Neural crest cell (in vitro differentiated cells): Measurements from ENCODE around the gene MARCHF10. TPM values are rescaled to one million over a fixed set of nuclear protein-coding genes. Genes with fewer than 3 reads are reported as not detected.

Experiments used
- DNase-seq: peaks from one replicate; pipeline ENCODE4 v3.0.0; 2021; ENCODE audit warnings: low read depth, mixed read lengths, low spot score
- H3K27ac Mint-ChIP-seq: one replicate; pipeline ENCODE4 v1.8.0; 2021; ENCODE audit warnings: mild to moderate bottlenecking, mixed read lengths; ENCODE audit not compliant: unreplicated experiment
- H3K27me3 Mint-ChIP-seq: 2 replicates; pipeline ENCODE4 v1.8.0; 2021; ENCODE audit warnings: low read depth, mild to moderate bottlenecking, mixed read lengths
- H3K36me3 Mint-ChIP-seq: 2 replicates; pipeline ENCODE4 v1.8.0; 2021; ENCODE audit warnings: low read depth, mild to moderate bottlenecking, mixed read lengths
- H3K4me1 Mint-ChIP-seq: 2 replicates; pipeline ENCODE4 v1.8.0; 2021; ENCODE audit warnings: mixed read lengths
- H3K4me3 Mint-ChIP-seq: one replicate; pipeline ENCODE4 v1.8.0; 2021; ENCODE audit warnings: mild to moderate bottlenecking, mixed read lengths
- H3K9me3 Mint-ChIP-seq: 2 replicates; pipeline ENCODE4 v1.8.0; 2021; ENCODE audit warnings: mixed read lengths
- total RNA-seq: library from RNA; stranded (reverse); gene quantifications from 2 replicates; pipeline ENCODE4 v1.2.1, GENCODE V29; 2021
- TF ChIP-seq, protein P1 (sequence below): fragments of 200-600 bp; sonication (generic); conservative IDR thresholded peaks from 2 replicates; pipeline ENCODE4 v1.5.0; 2021; ENCODE audit warnings: antibody characterized with exemption, mild to moderate bottlenecking

The MARCHF10 gene
- total RNA-seq, 1 donor from 2014 or later = 0.23 TPM

GRCh38 chr17:62821189-62822079, 13.3 kb upstream of the MARCHF10 start:
- peak overlapping the region; percentile 50 for H3K4me3 Mint-ChIP-seq
- no peak for DNase-seq
- H3K36me3 Mint-ChIP-seq = no peaks in the 10 kb centered on the region
- H3K27me3 Mint-ChIP-seq = no peaks in the 10 kb centered on the region
- no peaks in the 10 kb centered on the region for H3K9me3 Mint-ChIP-seq
- peaks cover 39% of the 10 kb centered on the region for H3K4me1 Mint-ChIP-seq
- TF ChIP-seq, protein P1, sequence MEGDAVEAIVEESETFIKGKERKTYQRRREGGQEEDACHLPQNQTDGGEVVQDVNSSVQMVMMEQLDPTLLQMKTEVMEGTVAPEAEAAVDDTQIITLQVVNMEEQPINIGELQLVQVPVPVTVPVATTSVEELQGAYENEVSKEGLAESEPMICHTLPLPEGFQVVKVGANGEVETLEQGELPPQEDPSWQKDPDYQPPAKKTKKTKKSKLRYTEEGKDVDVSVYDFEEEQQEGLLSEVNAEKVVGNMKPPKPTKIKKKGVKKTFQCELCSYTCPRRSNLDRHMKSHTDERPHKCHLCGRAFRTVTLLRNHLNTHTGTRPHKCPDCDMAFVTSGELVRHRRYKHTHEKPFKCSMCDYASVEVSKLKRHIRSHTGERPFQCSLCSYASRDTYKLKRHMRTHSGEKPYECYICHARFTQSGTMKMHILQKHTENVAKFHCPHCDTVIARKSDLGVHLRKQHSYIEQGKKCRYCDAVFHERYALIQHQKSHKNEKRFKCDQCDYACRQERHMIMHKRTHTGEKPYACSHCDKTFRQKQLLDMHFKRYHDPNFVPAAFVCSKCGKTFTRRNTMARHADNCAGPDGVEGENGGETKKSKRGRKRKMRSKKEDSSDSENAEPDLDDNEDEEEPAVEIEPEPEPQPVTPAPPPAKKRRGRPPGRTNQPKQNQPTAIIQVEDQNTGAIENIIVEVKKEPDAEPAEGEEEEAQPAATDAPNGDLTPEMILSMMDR = no peak
- H3K27ac Mint-ChIP-seq = peak overlapping the region; percentile 64

DNA sequence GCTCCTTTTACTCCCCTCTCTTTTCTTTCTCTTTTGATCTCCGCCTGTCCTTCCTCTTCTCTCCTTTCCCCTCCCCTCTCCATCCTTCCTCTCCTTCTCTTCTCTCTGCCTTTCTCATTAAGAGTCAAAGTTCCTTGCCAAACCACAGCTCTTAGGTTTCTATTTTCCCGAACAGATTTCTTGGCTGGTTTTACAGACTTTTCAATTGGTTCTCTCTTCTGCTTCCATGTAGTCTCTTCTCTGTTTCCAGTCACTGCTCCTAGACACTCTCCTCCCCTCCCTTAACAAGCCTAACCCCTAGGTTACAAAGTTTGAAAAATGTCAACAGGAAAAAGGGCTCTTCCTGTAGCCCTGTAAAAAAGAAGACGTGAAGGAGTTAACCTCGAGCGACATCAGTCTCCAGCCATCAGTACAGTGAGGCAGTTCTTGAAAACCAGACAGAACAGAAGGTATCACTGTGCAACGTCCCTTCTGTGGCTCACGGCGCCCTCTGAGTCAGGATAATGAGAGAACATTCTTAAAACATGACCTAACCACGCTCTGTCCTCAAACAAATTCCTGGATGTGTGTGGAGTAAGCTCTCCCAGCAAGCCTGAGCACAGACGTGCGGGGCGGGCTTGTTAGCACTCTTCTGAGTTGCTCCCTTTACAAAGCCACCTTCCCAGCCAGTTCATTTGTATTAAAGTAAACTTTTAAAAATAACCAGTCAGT, 11.6 kb upstream of the MARCHF10 start:
- H3K4me3 Mint-ChIP-seq = peak overlapping the region; percentile 56
- TF ChIP-seq, protein P1 = no peak

DNA sequence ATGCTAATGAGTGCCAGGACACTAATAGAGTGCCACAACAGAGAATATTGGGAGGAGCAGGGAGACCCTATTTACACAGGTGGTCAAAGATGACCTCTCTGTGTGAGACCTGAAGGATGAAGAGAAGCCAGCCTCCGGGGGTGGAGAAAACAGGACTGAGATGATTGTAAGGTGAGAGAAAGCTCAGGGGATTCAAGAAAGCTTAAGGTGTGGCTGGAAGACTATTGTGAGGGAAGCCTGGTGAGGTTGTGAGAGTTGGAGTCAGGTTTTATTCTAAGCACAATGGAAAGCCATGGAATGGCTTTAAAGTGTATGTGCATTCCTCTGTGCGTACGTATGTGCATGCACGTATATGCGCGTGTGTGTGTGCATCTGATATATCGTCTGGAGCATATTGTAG, 10.4 kb upstream of the MARCHF10 start:
- DNase-seq = no peak
- H3K27ac Mint-ChIP-seq = no peak overlapping the region
- H3K27me3 Mint-ChIP-seq = no peaks in the 10 kb centered on the region
- TF ChIP-seq, protein P1 = no peak
- H3K4me3 Mint-ChIP-seq = no peak overlapping the region
- H3K4me1 Mint-ChIP-seq = peaks cover 30% of the 10 kb centered on the region
- peaks cover 11% of the 10 kb centered on the region for H3K9me3 Mint-ChIP-seq
- peaks cover 8% of the 10 kb centered on the region for H3K36me3 Mint-ChIP-seq

More for the DNA sequence above, 11.6 kb upstream of the MARCHF10 start:
- Mint-ChIP-seq H3K9me3 (peaks cover 2% of the 10 kb centered on the region), H3K27ac (peak overlapping the region; percentile 95), H3K27me3 (no peaks in the 10 kb centered on the region), H3K4me1 (peaks cover 35% of the 10 kb centered on the region), H3K36me3 (peaks cover 3% of the 10 kb centered on the region)
- DNase-seq = peak; percentile 21

GRCh38 chr17:62816282-62816839, 8.2 kb upstream of the MARCHF10 start:
- TF ChIP-seq, protein P1 = no peak
- peaks cover 26% of the 10 kb centered on the region for H3K4me1 Mint-ChIP-seq

GRCh38 chr17:62809656-62810055, 1.5 kb upstream of the MARCHF10 start:
- peaks cover 24% of the 10 kb centered on the region for H3K4me1 Mint-ChIP-seq
- peaks cover 4% of the 10 kb centered on the region for H3K27me3 Mint-ChIP-seq
- no peak overlapping the region for H3K27ac Mint-ChIP-seq

More at GRCh38 chr17:62816282-62816839, 8.2 kb upstream of the MARCHF10 start:
- Mint-ChIP-seq H3K27ac (no peak overlapping the region), H3K9me3 (peaks cover 14% of the 10 kb centered on the region), H3K4me3 (no peak overlapping the region), H3K27me3 (no peaks in the 10 kb centered on the region), H3K36me3 (peaks cover 8% of the 10 kb centered on the region)
- DNase-seq = no peak

More at GRCh38 chr17:62809656-62810055, 1.5 kb upstream of the MARCHF10 start:
- TF ChIP-seq, protein P1 = no peak
- no peak for DNase-seq
- H3K9me3 Mint-ChIP-seq = peaks cover 12% of the 10 kb centered on the region
- H3K36me3 Mint-ChIP-seq = peaks cover 5% of the 10 kb centered on the region
- peak overlapping the region; percentile 1 for H3K4me3 Mint-ChIP-seq
